ENCODE results near the gene SPESP1.
A peak's percentile ranks its signal among the peaks of the same experiment; 100 is the strongest.
"Not testable (repeated sequence)": the region's sequence is repeated elsewhere in the genome, so short reads cannot be mapped to it uniquely, and the experiment has no call there.

Gene SPESP1

DNA sequence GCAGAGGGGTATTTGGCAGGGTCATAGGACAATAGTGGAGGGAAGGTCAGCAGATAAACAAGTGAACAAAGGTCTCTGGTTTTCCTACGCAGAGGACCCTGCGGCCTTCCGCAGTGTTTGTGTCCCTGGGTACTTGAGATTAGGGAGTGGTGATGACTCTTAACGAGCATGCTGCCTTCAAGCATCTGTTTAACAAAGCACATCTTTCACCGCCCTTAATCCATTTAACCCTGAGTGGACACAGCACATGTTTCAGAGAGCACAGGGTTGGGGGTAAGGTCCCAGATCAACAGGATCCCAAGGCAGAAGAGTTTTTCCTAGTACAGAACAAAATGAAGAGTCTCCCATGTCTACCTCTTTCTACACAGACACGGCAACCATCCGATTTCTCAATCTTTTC lies 33.4 kb downstream of the SPESP1 start:
- not testable (repeated sequence) for DNase-seq (ENCODE audit: low read depth)

DNA sequence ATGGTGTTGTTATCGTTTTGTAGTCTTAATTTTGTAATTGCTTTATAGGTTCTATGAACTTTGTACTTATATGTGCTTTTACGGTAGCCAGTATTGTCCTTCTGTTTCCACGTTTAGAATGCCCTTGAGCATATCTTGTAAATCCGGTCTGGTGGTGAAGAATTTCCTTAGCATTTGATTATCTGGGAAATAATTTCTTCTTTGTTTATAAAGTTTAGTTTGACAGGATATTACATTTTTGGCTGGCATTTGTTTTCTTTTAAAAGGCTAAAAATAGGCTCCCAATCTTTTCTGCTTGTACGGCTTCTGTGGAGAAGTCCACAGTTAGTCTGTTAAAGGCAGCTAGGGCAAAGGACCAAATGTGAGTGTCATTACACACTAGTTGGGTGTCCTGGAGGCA lies 36.7 kb downstream of the SPESP1 start:
- DNase-seq (ENCODE audit: low read depth): no peak

DNA sequence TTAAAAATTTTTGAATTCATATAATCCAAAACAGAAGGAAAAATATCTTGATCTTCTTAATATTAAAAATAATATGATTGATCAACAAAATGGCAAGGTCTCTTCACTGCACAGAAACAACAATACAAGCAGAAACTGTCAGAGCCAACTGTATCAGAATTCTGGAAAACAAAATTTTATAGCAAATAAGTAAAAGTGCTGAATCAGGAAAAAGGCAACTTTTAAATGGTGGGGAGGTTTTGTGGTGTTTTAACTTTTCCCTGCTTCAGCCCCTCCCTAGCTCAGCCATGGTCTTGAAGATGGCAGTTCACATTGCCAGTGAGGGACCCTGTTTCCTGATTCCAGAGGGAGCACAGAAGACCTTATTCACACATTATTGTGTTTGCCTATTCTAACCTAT lies 37.6 kb downstream of the SPESP1 start:
- DNase-seq (ENCODE audit: low read depth): no peak

DNA sequence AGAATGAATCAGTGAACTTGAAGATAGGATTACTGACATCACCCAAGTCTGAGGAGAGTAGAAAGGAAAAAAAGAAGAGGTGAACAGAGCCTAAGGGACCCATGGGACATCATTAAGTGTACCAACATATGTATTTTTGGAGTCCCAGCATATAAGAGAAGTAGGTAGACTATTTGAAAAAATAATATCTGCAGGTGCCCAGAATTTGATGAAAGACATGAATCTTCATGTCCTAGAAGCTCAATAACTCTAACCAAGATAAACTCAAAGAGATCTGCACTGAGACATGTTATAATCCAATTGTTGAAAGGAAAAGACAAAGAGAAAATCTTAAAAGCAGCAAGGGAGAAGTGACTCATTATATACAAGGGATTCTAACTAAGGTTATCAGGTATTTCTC lies 39.0 kb downstream of the SPESP1 start:
- no peak for DNase-seq (ENCODE audit: low read depth)

DNA sequence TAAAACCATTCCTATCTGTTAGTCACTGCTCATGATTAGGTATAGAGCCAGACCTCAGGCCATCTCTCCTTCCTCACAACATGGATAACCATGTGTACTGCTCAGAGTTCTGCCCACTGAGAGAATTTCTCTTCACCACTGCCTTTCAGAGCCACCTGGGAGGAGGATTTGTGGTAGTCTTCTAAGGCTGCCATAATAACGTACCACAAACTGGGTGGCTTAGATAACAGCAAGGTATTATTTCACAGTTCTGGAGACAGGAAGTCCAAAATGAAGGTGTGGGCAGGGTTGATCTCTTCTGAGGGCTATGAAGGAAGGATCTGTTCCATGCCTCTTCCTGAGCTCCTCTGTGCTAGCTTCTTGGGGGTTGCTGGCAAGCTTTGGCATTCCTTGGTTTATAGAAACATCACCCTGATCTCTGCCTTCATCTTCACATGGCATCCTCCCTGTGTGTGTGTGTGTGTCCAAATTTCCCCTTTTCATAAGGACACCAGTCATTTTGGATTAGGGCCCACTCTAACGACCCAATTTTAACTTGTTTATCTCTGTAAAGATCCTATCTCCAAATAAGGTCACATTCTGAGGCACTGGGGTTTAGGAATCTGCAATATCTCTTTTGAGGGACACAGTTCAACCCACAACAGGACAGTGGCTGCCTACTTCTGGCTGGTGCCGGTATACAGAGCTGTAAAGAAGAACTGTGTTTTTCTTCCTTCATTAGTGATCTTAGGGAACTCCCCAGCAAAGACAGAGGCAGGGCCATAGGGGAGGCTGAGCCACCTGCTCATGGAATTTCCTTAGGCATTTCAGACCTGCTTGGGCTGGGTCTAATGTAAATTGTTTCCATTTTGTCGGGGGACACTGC lies 42.1 kb downstream of the SPESP1 start:
- DNase-seq (ENCODE audit: low read depth): no peak

DNA sequence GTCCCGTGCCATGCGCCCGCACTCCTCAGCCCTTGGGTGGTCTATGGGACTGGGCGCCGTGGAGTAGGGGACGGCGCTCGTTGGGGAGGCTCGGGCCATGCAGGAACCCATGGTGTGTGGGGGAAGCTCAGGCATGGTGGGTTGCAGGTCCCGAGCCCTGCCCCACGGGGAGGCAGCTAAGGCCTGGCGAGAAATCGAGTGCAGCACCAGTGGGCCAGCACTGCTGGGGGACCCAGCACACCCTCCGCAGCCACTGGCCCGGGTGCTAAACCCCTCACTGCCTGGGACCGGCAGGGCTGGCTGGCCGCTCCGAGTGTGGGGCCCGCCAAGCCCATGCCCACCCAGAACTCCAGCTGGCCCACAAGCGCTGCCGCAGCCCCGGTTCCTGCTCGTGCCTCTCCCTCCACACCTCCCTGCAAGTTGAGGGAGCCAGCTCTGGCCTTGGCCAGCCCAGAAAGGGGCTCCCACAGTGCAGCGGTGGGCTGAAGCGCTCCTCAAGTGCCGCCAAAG lies 45.4 kb downstream of the SPESP1 start:
- DNase-seq (ENCODE audit: low read depth): not testable (repeated sequence)

DNA sequence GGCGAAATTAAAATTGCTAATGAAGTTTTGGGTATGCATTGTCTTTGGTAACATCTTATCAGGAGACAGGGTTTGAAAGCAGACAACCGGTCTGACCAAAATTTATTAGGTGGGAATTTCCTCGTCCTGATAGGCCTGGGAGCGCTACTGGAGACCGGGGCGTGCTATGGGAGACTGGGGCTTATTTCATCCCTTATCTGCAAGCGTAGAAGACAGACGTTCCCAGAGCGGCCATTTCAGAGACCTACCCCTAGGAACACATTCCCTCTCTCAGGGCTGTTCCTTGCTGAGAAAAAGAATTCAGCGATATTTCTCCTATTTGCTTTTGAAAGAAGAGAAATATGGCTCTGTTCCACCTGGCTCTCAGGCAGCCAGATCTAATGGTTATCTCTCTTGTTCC lies 47.1 kb downstream of the SPESP1 start:
- DNase-seq (ENCODE audit: low read depth): not testable (repeated sequence)

DNA sequence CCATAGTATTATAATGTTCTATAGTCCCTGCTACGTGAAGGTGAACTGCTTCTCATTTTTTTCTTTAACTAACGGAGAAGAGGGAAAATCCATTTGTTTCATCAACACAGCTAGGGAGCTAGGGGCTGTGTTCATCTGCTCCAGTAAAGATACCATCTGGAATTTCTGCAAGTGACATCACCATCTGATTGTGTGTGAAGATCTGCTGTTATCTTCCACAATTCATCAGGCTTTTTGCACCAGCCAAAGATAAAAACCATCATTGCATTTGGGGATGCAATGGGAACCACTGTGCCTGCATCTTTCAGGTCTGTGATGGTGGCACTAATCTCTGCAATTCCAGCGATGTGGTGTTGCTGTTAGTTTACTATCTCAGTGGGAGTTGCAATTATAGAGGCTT lies 48.7 kb downstream of the SPESP1 start:
- DNase-seq (ENCODE audit: low read depth): no peak

DNA sequence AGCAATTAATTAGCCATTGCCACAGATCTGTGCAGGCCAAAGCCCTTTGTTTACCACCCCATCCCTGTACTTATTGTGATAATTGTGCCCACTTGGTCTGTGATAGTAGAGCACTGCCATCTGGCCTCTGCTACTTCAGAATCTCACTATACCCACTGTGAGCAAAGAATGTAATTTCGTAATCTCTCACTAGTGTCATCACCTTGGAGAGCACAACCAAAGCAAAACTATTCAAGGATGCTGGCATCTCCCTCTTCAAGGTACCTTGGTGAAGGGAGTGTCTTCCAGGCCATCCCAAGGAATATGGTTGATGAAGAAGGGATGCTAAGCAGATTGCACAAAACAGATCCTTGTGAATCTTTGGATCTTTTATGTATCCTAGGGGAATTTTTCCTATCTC lies 49.5 kb downstream of the SPESP1 start:
- peak; percentile 40 for DNase-seq (ENCODE audit: low read depth)

DNA sequence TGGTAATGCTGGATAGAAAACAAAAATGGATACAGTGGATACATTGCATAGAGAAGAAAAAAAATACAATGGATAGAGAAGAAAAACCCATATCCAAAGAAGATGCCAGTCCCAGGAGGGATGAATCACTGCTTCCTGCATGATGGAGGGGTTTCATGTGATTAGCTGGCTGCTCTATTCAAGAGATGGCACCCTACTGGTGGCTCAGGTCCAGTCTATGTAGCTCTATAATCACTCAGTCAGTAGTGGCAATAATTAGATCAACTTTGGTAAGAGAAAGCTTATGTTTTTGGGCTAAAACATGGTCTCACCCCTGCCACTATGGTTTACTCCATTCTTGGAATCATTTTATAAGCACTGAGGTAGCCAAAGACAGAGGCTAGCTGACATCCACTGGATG lies 50.5 kb downstream of the SPESP1 start:
- DNase-seq (ENCODE audit: low read depth): no peak

DNA sequence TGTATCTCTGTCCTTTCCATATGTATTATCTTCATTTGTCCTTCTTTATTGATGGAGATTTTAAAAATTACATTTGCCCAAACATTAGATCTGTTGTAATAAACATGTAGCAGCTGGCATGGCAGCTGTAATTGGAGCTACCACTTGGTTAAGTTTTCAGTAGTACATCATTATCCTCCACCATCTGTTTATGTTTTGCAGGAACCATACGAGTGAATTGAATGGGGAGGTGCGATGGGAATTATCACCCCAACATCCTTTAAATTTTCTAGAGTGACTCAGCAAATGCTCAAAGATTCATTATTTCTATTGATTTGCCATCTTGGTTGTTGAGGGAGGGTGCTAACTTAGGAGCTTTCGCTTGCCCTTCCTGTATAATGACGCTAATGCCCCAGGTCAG lies 51.6 kb downstream of the SPESP1 start:
- DNase-seq (ENCODE audit: low read depth): no peak

DNA sequence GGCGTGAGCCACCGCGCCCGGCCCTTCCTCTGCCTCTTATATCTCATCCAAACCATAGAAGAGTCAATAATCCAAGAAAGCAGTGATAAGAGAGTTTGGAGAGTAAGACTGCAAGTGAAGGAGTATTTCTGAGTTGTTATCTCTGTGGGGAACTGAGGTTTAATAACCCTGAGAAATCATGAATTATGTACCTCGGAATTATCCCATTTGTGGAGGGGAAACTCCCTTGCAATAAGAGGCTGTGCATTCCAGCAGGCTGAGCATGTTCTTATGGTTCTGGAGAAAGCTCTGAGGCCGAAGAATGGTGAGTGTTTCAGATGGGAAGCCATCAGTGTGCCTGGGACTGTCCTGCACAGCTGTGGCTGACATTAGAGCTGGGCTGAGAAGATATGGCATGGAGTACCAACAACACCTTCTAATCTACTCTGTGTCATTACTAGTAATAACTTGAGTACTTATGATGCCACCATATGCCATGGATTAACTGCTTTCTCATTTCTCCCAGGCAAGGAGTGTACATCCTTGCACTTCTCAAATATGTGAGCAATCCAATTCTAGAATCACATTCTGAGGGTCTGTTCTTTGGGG lies 52.7 kb downstream of the SPESP1 start:
- DNase-seq (ENCODE audit: low read depth): peak; percentile 98

DNA sequence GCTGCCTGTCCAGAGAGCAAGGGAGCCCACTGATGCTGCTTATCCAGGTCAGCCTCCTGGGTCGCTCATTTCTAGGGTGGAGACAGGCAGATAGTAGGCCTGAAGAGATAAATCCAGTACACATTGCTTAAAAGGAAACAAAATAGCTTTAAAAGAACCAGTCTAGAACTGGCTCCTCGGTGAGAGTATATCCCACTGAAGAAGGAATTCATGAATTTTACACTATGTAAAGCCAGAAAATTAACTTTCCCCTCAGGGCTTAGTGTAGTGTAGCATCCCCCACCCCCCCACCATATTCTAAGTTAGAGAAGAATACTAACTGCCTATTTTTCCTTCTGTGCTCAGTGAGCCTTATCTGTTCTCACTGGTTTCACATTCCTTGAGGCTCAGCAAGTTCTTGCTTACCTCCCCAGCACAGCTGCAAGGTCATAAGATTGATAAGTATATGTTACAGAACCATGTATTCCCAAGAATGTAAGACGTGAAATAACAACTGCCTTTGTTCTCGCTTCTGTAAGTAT lies 53.7 kb downstream of the SPESP1 start:
- DNase-seq (ENCODE audit: low read depth): peak; percentile 98

DNA sequence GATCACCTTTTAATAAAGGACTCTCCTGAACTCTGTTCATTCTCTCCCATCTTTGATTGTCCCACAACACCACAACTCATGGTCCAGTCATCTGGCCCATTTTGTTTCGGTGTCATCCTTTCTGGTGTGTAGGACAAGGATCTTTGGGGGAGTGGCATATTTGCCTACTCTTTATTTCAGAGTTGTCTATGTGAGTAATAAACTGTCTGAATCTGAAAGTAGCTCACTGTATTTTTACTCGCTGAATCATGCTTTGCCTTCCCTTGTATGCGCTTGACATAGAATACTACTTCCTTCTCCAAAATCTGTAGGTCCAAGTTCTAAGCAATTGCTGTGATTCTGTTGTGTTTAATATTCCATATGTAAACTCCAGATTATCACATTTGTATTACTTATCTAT lies 54.3 kb downstream of the SPESP1 start:
- DNase-seq (ENCODE audit: low read depth): peak; percentile 72

DNA sequence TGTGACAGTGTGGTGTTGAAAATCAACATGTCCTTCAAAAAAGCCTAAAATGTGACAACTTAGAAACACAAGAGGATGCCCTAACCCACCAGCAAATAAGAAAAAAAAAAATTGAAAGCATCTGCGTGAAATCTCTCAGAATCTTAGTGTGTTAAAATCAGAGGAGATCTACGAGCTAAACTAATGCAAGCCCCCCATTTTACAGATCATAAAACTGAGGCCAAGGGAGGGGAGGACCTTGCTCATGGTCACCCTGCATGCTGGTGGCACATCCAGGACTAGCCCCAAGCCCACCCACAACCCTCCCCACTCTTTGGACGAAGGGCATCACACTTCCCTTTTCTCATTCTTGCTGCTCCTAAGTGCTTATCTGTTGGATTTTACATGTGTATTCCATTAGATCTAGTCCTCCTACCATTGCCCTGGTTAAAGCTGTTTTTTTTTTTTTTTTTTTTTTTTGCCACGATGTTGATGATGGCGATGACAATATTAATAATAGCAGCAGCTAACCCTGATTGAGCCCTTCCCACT lies 55.1 kb downstream of the SPESP1 start:
- no peak for DNase-seq (ENCODE audit: low read depth)

DNA sequence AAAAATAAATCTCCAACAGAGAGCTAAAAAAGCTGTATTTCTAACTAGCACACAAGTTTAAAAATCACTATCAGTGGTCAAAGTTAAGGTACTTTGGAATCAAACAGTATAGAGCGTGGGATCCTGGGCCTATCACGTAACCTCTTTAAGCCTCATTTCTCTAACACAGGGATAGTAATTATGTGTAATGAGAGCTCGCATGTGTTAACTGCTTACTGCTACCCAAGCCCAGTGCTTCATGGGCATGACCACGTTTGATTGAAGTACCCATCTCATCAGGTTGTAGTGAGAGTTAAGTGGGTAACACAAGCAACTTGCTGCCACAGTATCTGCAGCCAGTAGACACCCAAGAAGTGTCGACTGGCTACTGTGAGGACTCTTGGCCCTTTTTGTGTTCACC lies 56.0 kb downstream of the SPESP1 start:
- DNase-seq (ENCODE audit: low read depth): no peak

DNA sequence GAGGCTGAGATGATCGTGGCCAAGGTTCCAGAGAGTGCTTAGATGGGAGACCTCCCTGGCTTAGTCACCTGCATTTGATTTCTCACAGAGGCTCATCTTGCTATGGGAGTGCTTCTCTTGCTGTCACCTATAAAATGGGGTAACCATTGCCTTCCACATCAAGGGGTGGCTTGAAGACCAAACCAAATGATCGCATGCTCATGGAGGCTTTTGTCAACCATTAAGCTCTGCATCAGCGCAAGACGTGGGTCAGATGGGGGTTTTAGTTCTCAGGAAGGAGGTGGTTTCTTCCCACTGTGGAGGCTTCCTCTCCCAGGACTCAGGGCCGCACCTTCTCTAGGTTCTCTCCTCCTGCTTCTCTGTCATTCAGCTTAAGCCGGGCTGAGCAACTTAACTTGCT lies 56.8 kb downstream of the SPESP1 start:
- no peak for DNase-seq (ENCODE audit: low read depth)

DNA sequence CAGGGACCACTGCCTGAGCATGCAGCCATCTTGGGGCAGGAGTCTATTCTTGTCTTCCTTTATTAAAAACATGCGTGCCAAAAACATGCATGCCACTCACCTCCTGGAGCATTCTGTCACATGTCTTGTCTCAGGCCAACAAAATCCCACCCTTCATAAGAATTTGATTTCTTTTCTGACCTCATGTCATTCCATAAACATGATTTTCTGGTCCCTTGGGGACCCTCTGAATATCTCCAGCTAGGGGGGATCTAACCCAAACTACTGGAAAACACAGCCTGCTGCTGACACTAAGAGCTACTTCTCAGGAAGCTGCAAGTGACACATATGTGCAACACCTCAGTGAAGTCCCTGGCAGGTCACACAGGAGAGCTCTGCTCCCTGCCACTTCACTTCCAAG lies 57.4 kb downstream of the SPESP1 start:
- no peak for DNase-seq (ENCODE audit: low read depth)

DNA sequence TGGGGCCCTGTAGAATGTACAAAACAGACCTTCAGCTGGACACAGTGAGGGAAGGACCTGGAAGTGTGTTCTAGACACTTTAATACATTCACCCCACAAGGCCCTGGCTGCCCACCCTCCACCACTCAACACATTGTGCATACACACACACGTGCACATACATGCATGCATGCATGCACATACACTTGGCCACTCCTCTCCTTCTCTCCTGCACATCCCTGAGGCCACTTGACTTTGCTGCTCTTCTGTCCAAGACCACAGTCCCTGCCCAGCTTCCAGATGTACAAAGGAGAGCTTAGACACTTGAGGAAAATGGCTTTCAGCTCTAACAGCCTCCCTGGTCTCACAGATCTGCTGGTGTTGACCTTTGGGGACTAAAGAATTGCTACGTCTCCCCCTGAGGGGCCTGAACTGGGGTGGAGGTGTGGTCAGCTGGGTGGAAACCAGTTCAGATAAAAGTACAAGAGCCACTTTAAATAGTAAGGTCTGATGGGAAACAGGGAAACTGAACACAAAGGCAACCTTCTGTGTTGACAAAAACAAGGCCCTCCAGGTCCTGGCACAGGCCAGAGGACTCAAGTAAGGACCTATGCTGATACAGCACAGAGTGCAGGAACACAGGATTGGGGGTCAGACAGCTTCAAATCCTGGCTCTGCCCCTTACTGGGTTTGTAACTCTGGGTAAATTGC lies 59.4 kb downstream of the SPESP1 start:
- DNase-seq (ENCODE audit: low read depth): no peak

DNA sequence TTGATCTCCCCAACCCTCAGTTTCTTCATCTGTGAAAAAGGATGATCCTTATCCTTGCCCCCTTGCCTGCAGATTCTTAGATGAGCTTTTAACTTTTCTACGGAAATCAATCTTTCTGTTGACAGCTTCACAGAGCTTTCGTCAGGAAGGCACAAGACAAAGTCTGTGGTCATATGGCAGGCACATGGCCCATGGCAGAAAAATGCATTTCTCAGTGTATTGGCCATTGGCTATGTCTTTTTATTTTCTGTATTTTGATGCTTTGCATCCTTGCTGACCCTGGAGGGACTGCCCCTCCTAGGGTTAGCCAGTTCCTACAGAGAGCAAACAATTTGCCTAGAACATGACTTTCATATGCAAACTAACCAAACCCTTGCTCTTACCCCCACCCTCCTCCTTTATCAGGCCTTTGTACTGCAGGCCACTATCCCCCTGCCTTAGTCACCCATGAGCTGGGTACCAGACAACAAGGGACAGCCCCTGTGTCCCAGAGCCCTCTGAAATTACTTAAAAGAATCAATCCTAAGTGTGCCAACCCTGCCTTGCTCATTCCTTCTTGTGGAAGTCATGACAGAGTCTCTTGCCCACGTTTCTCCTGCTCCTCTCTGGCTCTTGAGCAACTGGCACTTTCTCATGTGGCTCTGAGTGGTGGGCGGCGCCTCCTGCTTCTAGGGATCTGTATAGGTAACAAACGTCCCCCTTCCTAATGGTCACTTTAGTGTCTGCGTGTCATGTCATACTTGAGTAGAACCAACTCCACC lies 60.1 kb downstream of the SPESP1 start:
- peak; percentile 42 for DNase-seq (ENCODE audit: low read depth)

DNA sequence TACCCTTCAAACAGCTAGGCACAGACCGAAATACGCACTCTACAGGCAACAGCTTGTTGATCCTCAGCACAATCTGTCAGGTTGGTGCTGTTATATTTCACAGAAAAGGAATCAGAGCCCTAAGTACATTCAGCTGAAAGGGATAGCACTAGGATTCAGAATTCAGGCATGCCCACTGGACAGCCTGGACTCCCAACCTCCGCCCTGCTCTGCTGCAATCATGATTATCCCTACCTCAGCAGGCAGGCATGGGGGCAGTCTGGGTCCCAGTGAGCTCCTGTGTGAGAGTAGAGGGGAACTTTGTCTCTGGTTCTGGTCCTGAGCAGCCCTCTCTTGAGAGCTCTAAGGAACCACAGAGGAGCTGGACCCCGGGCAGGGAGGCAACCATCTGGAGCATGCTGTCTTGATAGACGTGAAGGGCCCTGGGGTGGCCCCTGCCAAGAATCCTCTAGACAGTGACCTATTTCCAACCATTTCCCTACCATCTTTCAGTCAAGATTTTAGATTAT lies 60.7 kb downstream of the SPESP1 start:
- peak; percentile 68 for DNase-seq (ENCODE audit: low read depth)

DNA sequence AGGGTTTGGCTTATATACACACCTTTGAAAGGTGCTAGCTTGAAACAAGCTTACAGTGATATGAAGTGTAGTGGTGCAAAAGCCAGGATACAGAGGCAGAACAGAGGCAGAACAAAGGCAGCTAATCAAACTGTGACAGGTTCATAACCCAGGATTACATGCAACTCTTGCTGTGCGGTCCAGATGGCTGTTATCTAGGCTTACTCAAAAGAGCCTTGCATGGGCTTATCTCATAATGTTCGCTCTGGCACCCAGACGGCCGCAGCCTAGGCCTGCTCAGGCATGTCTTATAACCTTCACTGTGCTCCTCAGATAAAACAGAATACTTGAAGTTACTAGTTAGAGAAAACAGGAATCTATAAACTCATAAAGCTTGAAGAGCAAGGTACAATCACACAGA lies 61.4 kb downstream of the SPESP1 start:
- DNase-seq (ENCODE audit: low read depth): peak; percentile 99
